B cell (primary cell): ENCODE data around the gene LKAAEAR1.

Source experiments
- CTCF ChIP-seq: fragments of 200-600 bp; IDR thresholded peaks from one replicate; pipeline ENCODE4 v1.8.0; 2022; ENCODE audit warnings: antibody characterized with exemption, mild to moderate bottlenecking
- EZH2 ChIP-seq: IDR thresholded peaks from 2 replicates; pipeline ENCODE4 v1.6.1; 2012; ENCODE audit warnings: borderline replicate concordance, low read depth, mild to moderate bottlenecking, moderate library complexity, low read length; ENCODE audit not compliant: insufficient read depth, poor library complexity, severe bottlenecking

GRCh38 chr20:64039293-64040160 is 44.7 kb downstream of the LKAAEAR1 start:
- TF ChIP-seq CTCF = no peak
- no peak for TF ChIP-seq EZH2
